GM10847 (cell line): Measurements from ENCODE around the gene FAM135A.

ENCODE experiments used
- POLR2A ChIP-seq: IDR thresholded peaks from 2 replicates; pipeline ENCODE4 v1.6.1; 2011; ENCODE audit not compliant: insufficient read length; ENCODE audit errors: extremely low read depth

FAM135A gene

DNA sequence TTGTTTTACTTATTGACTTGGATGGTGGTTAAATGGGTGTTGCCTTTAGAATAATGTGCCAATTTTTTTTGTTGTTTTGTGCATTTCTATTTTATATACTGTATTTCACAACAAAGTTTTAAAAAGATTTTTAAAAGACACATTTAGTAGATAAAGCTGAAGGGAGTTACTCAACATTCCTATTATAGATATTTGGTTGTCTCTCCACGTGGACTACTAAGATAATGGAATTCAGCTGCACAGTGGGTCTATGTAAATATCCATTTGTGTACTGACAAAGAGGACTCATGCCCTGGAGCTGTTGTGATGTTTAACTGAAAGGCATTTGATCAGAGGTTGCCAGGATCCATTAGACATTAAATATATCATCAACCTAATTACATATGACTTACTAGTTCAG, 23.2 kb upstream of the FAM135A start:
- TF ChIP-seq POLR2A = no peak

DNA sequence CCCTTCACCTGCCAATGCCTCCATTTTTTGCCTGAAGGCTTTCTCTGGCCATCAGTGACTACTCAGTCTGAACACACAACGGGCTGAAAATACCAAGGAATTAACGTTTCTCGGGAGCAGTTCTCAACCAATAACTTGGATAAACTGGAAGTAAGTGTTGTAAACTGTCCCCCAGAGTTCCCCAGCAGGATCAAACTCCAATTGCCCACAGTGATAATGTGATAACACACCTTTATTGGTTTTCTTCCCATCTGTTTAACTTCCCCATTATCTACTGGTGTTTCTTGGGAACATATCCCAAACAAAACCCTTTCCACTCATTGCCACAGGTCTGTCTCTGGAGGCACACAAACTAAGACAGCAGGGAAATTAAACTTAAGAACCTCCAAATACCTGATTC, 21.8 kb upstream of the FAM135A start:
- no peak for TF ChIP-seq POLR2A

DNA sequence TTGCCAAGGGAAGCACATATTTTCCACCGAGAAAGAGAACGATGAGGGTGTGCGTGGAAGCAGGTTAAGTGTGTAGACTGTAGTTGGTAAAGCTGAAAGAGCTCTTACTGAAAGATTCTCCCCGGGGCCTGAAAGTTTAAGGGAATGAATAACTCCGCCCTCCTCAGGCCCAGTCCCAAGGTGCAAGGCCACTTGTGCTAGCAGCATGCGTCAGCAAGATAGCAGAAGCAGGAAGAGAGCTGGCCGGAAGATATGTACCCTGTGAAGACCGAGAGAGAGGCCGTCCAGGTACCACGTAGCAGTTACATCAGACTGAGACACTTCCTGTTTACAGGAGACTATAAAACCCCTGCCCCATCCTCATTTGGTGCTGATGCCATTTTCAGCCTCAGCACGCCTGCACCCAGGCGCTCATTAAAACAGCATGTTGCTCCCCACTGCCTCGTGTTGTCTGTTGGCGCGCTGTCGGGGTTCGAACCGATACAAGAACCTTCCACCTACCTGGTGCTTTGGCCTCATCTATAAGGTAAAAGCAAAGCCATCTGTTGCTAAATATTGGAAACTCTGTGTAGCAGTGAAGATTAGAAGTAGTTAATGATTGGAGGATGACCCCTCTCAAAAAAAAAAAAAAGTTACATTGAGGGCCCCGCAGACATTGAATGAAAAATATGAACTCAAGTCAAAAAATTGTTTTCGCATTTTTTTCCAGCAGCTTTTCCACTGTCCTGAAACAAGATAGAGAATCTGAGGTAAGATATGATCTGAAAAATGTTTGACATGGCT, 18.6 kb upstream of the FAM135A start:
- no peak for TF ChIP-seq POLR2A

DNA sequence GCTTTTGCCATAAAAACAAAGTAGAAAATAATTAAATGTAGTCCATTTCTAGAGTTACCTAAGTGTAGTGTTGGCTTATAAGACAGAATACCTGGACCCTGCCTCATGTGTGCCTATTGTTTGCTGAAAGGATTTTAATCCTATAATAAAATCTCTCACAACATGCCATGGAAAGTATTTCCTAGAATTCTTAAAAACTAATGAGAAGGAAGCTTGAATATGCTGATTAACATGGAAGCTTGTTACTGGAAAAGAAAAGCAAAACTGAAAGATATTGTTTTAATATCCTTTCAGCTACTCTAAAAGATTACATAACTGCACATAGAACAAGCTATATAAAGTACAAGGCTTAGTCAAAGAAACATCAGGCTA, 18.0 kb upstream of the FAM135A start:
- TF ChIP-seq POLR2A = no peak

DNA sequence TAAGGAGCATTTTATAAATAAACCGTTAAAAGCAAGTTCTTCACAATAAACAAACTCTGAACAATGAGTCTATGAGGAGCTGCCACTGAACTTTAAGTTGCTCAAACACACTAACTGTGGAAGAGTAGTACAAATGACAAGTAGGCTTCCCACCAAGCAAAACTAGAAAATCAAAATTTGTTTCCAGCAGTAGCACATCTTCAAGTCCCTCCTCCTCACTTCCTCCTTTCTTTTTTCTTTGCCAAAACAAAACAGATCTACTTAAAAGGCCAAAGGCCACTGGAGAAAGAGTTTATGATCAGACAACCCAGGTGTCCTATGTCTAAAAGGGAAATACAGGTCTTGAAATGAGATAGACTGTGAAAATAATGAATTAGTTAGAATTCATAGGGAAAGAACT, 17.1 kb upstream of the FAM135A start:
- TF ChIP-seq POLR2A = no peak

DNA sequence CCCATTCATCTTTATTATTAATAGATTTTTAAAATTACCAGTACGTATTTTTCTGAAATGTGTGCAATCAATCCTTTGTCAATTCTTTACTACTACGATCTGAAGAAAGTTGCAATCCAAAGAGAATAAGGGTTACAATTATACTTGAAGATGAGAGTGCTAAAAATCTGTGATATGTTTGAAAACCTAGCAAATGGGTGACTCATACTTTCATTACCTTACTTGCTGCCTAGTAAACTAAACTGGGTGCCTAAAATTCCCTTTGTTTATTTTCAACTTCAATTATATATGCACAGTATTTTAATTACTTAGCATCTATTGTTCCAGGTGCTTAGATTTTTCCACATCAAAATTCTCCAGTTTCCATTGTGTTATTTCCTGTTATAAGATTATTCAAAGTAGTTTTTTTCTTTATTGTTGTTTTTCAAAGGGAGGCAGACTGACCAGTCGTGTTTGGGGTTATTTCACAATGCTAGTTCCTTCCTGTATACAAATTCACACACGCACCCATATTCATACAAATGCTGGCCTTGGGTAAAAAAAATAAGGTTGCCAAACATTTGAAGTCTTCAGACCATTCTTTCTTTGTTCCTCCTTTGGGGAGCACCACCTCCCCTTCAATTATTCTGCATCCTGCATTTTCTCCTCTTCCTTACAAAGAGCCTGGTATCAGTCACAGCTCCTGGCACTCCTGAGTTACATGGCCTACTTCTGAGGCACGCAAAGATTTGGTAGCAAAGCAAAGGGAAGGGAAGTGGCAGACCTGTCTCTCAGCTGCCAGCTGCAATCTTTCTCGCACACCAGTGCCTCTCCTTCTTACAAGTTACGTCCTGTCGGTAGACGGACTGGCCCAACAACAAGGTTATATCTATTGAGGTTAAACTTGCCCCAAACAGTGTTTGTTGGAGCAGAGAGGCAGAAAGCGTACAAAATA, 16.2 kb upstream of the FAM135A start:
- no peak for TF ChIP-seq POLR2A

DNA sequence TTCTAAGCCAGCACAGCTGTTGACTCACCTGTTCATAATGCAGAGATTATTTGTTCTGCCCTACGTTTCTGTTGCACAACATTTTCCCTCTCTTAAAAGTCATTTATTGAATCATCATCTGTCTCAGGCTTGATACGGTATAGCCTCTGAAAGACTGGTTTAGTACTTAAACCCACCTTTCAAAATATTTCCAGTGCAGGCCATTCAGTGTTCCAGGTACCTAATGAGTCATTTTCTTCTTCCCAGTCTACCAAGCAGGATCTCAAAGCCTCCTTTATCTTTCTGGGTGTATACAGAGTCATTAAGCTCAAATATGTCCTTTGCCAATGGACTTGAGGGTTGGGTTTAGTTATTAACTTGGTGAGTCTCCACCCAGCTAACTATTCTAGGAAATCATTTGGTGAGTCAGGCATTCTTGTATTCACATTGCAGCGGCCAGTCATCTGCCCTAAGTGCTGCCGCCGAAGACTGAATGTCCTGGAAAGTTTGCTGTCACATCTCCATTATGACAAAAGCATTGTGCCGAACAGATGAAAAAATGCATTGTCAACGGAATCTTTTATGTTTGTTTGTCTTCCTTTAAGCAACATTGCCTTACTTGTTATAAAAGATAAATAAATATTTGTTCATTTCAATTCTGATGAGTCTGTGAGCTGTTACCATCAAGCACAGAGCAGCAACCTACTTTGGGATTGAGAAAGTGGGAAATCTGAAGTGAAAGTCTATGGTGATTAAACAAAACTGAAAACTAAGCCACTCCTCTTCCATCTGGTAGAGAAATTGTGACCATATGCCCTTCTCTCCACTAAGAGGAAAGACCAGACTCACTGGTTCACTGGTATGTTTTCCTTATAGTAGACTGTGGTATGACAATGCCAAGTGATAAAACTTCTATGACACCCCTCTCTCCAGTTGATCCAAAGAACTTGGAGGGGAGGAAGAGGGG, 14.3 kb upstream of the FAM135A start:
- no peak for TF ChIP-seq POLR2A

DNA sequence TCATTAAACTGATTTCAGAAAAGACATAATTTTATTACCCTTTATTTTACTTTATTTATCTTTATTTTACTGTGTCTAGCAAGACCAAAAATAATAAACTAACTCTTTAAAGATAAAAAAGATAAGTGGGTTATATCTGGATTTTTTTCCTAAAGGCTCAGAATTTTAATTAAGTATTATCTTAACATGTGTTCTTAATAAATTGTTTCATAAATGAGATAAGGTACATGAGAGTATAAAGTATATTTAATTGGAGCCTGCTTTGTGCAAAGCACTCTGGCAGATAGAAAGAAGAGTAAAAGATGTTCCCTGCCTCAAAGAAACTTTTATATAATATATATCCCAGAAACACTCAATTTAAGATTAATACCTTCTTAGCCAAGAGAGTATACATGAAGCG, 8.7 kb upstream of the FAM135A start:
- no peak for TF ChIP-seq POLR2A

DNA sequence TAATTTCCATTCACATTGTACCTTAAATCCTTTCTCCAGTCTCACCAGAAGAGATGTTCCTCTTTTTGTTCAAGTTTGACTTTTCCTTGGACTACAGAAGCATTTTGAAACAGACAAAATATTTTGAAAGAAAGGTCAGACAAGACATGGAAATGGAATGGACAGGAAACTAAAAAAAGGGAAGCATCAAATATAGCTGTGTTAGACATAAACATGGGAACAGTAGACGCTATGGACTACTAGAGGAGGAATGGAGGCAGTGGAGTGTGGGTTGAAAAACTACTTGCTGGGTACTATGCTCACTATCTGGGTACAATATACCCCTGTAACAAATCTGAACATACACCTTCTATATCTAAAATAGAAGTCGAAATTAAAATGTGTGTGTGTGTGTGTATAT, 4.1 kb upstream of the FAM135A start:
- TF ChIP-seq POLR2A = no peak

DNA sequence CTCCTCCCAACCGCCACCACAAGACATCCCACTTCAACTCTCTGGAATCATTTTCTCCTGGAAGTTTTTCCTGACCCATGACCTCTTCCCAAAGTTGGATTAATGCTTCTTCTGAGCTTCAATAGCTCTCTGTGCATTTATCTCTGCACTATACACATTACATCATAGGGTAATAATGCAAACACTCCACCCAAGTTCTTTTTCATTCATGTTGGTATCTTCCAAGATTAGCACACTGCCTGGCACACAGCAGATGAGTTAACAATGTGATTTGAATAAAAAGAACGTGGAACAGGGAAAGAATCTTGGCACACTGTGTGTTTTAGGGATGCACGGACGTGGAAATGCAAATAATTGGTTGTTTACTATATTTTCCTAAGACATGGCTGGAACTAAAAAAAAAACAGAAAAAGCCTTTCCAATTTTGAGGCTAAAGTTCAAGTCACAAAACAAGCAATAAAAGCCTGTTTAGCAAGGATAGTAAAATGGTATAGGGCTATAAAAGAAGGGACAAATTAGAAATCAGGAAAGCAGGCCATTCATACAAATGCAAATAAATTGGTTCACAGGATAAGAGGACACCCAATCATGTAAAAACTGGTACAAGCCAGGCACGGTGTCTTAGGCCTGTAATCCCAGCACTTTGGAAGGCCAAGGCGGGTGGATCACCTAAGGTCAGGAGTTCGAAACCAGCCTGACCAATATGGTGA, 1.6 kb upstream of the FAM135A start:
- TF ChIP-seq POLR2A = no peak

DNA sequence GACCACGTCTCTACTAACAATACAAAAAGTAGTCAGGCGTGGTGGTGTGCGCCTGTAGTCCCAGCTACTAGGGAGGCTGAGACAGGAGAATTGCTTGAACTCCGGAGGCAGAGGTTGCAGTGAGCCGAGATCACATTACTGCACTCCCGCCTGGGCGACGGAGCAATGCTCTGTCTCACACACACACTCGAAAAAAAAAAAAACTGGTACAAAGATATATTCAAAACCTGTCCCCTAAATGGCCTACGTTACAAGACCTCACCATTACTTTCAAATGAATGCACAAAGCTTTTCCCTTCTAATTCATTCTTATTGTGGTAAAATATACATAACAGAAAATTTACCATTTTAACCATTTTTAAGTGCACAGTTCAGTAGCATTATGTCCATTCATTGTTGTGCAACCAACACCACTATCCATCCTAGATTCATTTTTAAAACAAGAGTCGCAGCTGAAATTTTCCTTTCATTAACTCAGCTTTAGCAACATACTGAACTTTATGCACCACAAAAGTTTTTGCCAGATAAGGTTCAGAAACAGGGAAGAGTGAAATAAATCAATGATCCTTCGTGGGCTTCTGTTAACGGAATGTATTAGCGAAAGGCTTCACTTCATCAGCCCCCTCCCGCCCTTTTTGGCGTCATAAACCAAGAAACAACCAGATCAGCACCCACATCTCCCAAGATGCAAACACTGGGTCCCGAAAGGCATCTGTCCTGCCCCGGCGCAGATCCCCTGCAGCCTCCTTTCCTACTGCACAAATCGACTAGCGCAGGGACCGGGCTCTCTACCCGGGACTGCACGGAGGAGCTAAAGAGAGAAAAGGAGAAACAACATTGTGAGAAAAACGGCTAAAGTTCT, 825 bp upstream of the FAM135A start:
- no peak for TF ChIP-seq POLR2A

DNA sequence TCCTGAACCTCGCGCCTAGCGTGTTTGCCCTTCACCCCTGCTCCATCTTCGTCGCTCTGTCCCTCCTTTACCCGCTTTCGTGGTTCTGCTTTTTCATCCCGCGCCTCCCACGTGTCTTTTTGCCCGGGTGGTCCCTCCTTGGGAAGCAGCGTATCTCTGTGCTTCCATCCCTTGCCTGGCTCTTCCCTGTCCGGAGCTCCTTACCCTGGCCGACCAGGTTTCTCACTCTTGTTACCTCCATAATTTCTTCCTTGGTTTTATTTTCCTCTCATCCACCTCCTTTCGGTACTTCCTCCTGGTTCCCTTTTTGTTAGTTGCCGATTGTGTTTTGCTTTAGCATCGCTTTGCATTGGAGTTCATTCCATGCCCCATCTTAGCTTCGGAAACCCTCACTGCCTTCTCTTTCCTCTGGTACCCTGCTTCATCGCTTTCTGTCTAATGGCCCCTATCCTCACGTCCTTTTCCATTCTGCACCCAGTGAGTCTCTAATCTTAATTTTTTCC, 735 bp downstream of the FAM135A start:
- TF ChIP-seq POLR2A = no peak

DNA sequence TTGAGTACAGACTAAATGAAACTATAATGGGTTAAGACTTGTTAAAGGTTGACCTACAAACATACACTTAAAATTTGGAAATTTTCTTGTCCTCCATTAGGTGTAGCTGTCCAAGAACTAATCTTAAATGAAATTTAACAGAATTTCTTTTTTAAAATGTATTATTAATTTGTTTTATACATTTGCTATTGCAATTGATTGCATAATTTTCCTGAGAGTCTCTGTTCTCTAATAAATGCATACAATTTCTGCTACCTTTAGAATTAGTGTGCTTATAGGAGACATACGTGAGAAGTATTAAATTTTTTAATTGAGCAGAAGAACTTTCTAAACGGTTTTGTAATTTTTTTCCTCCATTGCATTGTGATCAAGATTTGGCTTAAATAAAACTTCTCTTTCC, 1.5 kb downstream of the FAM135A start:
- no peak for TF ChIP-seq POLR2A
